OCI-LY7 (cell line): ENCODE measurements around the gene CHST8.

Source experiments
- EZH2phosphoT487 ChIP-seq: fragments of 200-600 bp; sonication (generic); IDR thresholded peaks from 2 replicates; pipeline ENCODE4 v1.6.1; 2018; ENCODE audit warnings: low read depth, borderline replicate concordance, mild to moderate bottlenecking, mixed run types, antibody characterized with exemption, low read length, moderate library complexity, mixed read lengths
- TF ChIP-seq, protein P1 (sequence below): fragments of 200-600 bp; sonication (generic); conservative IDR thresholded peaks from 2 replicates; pipeline ENCODE4 v1.5.1; 2014; ENCODE audit warnings: mild to moderate bottlenecking, antibody characterized with exemption, low read length, moderate library complexity, mixed read lengths

DNA sequence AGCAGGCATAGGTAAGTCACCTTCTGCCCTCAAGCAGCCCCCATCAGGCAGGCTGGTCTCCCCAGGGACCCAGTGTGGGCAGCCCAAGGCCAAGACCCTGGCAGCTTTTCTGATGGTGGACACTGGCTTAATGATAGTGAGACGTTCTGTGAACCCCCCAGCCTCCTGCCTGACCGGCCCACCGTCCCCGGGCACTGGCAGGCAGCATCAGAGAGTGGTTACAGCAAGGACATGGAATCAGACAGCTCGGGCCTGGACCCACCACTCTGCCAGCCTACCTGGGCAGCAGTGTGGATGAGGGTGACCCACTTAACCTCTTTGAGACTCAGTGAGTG, 129.7 kb downstream of the CHST8 start:
- TF ChIP-seq, protein P1, sequence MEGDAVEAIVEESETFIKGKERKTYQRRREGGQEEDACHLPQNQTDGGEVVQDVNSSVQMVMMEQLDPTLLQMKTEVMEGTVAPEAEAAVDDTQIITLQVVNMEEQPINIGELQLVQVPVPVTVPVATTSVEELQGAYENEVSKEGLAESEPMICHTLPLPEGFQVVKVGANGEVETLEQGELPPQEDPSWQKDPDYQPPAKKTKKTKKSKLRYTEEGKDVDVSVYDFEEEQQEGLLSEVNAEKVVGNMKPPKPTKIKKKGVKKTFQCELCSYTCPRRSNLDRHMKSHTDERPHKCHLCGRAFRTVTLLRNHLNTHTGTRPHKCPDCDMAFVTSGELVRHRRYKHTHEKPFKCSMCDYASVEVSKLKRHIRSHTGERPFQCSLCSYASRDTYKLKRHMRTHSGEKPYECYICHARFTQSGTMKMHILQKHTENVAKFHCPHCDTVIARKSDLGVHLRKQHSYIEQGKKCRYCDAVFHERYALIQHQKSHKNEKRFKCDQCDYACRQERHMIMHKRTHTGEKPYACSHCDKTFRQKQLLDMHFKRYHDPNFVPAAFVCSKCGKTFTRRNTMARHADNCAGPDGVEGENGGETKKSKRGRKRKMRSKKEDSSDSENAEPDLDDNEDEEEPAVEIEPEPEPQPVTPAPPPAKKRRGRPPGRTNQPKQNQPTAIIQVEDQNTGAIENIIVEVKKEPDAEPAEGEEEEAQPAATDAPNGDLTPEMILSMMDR, result no peak
- TF ChIP-seq EZH2phosphoT487, result no peak
